ENCODE data around the gene IGFBP7.

- TF ChIP-seq, protein P1, sequence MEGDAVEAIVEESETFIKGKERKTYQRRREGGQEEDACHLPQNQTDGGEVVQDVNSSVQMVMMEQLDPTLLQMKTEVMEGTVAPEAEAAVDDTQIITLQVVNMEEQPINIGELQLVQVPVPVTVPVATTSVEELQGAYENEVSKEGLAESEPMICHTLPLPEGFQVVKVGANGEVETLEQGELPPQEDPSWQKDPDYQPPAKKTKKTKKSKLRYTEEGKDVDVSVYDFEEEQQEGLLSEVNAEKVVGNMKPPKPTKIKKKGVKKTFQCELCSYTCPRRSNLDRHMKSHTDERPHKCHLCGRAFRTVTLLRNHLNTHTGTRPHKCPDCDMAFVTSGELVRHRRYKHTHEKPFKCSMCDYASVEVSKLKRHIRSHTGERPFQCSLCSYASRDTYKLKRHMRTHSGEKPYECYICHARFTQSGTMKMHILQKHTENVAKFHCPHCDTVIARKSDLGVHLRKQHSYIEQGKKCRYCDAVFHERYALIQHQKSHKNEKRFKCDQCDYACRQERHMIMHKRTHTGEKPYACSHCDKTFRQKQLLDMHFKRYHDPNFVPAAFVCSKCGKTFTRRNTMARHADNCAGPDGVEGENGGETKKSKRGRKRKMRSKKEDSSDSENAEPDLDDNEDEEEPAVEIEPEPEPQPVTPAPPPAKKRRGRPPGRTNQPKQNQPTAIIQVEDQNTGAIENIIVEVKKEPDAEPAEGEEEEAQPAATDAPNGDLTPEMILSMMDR (conservative IDR thresholded peaks at IDR 0.05; ENCODE audit: low read length) = no peak
- no peak for TF ChIP-seq EZH2phosphoT487 (IDR thresholded peaks at IDR 0.05; ENCODE audit: borderline replicate concordance, low read depth, low read length)
These were observed 27.1 kb upstream of the IGFBP7 start for GRCh38 chr4:57137261-57137660.
